Transverse colon (tissue), 4 donors: Measurements from ENCODE around the gene RASGEF1C. TPM values are rescaled to one million over a fixed set of nuclear protein-coding genes. Genes with fewer than 3 reads are reported as not detected.

Source experiments
- DNase-seq: peaks from one replicate; pipeline ENCODE4 v3.0.0-alpha.2; 2019
- H3K27ac ChIP-seq, 4 donors: fragments of 200-600 bp; sonication (generic); 2 replicates each; pipeline ENCODE4 v1.5.1; 2016 to 2018; ENCODE audit warnings: inconsistent platforms in 4 of 4
- H3K27me3 ChIP-seq: fragments of 200-600 bp; sonication (generic); 2 replicates; pipeline ENCODE4 v1.5.1; 2017; ENCODE audit warnings: inconsistent platforms
- H3K36me3 ChIP-seq, 4 donors: fragments of 200-600 bp; sonication (generic); 2 replicates each; pipeline ENCODE4 v1.5.1; 2017 to 2019; ENCODE audit warnings: inconsistent platforms in 4 of 4
- H3K4me1 ChIP-seq, 4 donors: fragments of 200-600 bp; sonication (generic); 2 replicates each; pipeline ENCODE4 v1.5.1; 2017 to 2020; ENCODE audit warnings: inconsistent platforms in 4 of 4
- H3K4me3 ChIP-seq, 4 donors: fragments of 200-600 bp; sonication (generic); 1 replicate in 1 of 4; 2 replicates in 3 of 4; pipeline versions ENCODE4 v1.5.1 to v1.6.1; 2017 to 2019; ENCODE audit warnings: inconsistent platforms in 4 of 4
- H3K9me3 ChIP-seq, 2 donors: fragments of 200-600 bp; sonication (generic); 2 replicates each; pipeline ENCODE4 v1.5.1; 2017 to 2019; ENCODE audit warnings: inconsistent platforms in 2 of 2
- CTCF ChIP-seq, 5 experiments: fragments of 200-600 bp in 3 of 5; fragments of 450-650 bp in 2 of 5; sonication (generic) in 3 of 5; IDR thresholded peaks; 1 replicate in 2 of 5; 2 replicates in 3 of 5; pipeline ENCODE4 v1.5.1; 2016 to 2017; ENCODE audit warnings: antibody characterized with exemption in 5 of 5, inconsistent platforms in 3 of 5, mild to moderate bottlenecking in 2 of 5, moderate library complexity in 1 of 5
- EP300 ChIP-seq: sonication (generic); formaldehyde crosslinking; IDR thresholded peaks from one replicate; pipeline ENCODE4 v1.6.1; 2017; ENCODE audit warnings: antibody characterized with exemption, low read depth
- POLR2A ChIP-seq: fragments of 450-650 bp; IDR thresholded peaks from one replicate; pipeline ENCODE4 v1.6.1; 2016; ENCODE audit warnings: antibody characterized with exemption, mild to moderate bottlenecking, moderate library complexity
- POLR2AphosphoS5 ChIP-seq, 3 donors: sonication (generic); formaldehyde crosslinking; IDR thresholded peaks; one replicate each; pipeline ENCODE4 v1.6.1; 2016; ENCODE audit warnings: antibody characterized with exemption in 3 of 3
- WGBS, 2 donors: methylation state at CpG; one replicate each; pipeline ENCODE4 v1.1.5; 2018; ENCODE audit warnings: low coverage in 1 of 2; 5-methylcytosine and 5-hydroxymethylcytosine counted together
- in situ Hi-C, 4 donors: fragments of 200-750 bp; cut with MboI; loops; one replicate each; pipeline versions ENCODE4 v1.15.0 to v1.15.1; 2017; ENCODE audit warnings: low sequenced_read_pairs in 3 of 4, low pct_ligation_motif_present in 1 of 4, low pct_unique_long_range_greater_than_20kb in 1 of 4
- intact Hi-C: fragments of 100-400 bp; cut with DNase I; formaldehyde crosslinking; loops from one replicate; pipeline ENCODE4 v1.15.1; 2023; ENCODE audit warnings: low total_unique reads
- total RNA-seq, 4 donors: library from RNA; depleted of rRNA; stranded (reverse); fragments of >200 nt; gene quantifications; one replicate each; pipeline ENCODE4 v1.1.0, GENCODE V29; 2016

Gene RASGEF1C
- total RNA-seq, 4 donors from 2014 or later = 0.14 to 3.0 TPM; not detected in 2

GRCh38 chr5:180059326-180059725 is 149.7 kb downstream of the RASGEF1C start:
- DNase-seq = no peak
- Histone ChIP-seq H3K4me3 (no peak overlapping the region), H3K9me3 (no peaks in the 10 kb centered on the region), H3K27me3 (no peaks in the 10 kb centered on the region), H3K4me1 (peaks cover 0 to 6% (median 2%) of the 10 kb centered on the region in 4 donors), H3K36me3 (no peaks in the 10 kb centered on the region), H3K27ac (no peak overlapping the region)
- intact Hi-C loops (no loop called here), in situ Hi-C loops (no loop called here)
- 84 to 86% methylated on average over 6 of the region's 6 CpGs for WGBS, 2 donors
- TF ChIP-seq POLR2A = no peak
- TF ChIP-seq EP300 = no peak
- TF ChIP-seq POLR2AphosphoS5 (IDR thresholded peaks at IDR 0.05) = no peak
- TF ChIP-seq CTCF (IDR thresholded peaks at IDR 0.05) = no peak

- intact Hi-C loops = no loop called here
Observed at GRCh38 chr5:180056153-180056552, 152.9 kb downstream of the RASGEF1C start.

GRCh38 chr5:180054226-180054625 is 154.8 kb downstream of the RASGEF1C start:
- intact Hi-C loops (no loop called here), in situ Hi-C loops (no loop called here)
- Histone ChIP-seq H3K4me1 (peaks cover 0 to 25% (median 7%) of the 10 kb centered on the region in 4 donors), H3K27ac (no peak overlapping the region), H3K9me3 (no peaks in the 10 kb centered on the region), H3K36me3 (no peaks in the 10 kb centered on the region), H3K4me3 (no peak overlapping the region), H3K27me3 (no peaks in the 10 kb centered on the region)
- 73 to 84% methylated on average over 6 of the region's 6 CpGs for WGBS, 2 donors
- TF ChIP-seq POLR2A (no peak), EP300 (no peak), POLR2AphosphoS5 (IDR thresholded peaks at IDR 0.05) (no peak), CTCF (IDR thresholded peaks at IDR 0.05) (no peak)
- DNase-seq = no peak

More at GRCh38 chr5:180056153-180056552, 152.9 kb downstream of the RASGEF1C start:
- Histone ChIP-seq H3K27me3 (no peaks in the 10 kb centered on the region), H3K36me3 (no peaks in the 10 kb centered on the region), H3K4me1 (peaks cover 0 to 13% (median 3%) of the 10 kb centered on the region in 4 donors), H3K9me3 (no peaks in the 10 kb centered on the region), H3K27ac (no peak overlapping the region), H3K4me3 (no peak overlapping the region)
- no peak for DNase-seq
- in situ Hi-C loops = no loop called here
- WGBS, 2 donors = 92 to 93% methylated on average over 1 of the region's 1 CpG
- TF ChIP-seq CTCF (IDR thresholded peaks at IDR 0.05) (no peak), EP300 (no peak), POLR2A (no peak), POLR2AphosphoS5 (IDR thresholded peaks at IDR 0.05) (no peak)

- WGBS, 2 donors = 76 to 77% methylated on average over 8 of the region's 8 CpGs
- no peaks in the 10 kb centered on the region for H3K27me3 ChIP-seq
- no peaks in the 10 kb centered on the region for H3K36me3 ChIP-seq
- no peak overlapping the region for H3K4me3 ChIP-seq
- no peak for DNase-seq
- no peaks in the 10 kb centered on the region for H3K9me3 ChIP-seq
- H3K27ac ChIP-seq = no peak overlapping the region
- peaks cover 0 to 31% (median 12%) of the 10 kb centered on the region in 4 donors for H3K4me1 ChIP-seq
- in situ Hi-C loops = no loop called here
- intact Hi-C loops = no loop called here
- TF ChIP-seq EP300 (no peak), POLR2A (no peak), CTCF (IDR thresholded peaks at IDR 0.05) (no peak), POLR2AphosphoS5 (IDR thresholded peaks at IDR 0.05) (no peak)
Observed at GRCh38 chr5:180053061-180053602, 155.9 kb downstream of the RASGEF1C start.
